ENCODE results near the gene SPDYC.

GRCh38 chr11:65124480-65125196 lies 45.4 kb upstream of the SPDYC start:
- TF ChIP-seq, protein P1, sequence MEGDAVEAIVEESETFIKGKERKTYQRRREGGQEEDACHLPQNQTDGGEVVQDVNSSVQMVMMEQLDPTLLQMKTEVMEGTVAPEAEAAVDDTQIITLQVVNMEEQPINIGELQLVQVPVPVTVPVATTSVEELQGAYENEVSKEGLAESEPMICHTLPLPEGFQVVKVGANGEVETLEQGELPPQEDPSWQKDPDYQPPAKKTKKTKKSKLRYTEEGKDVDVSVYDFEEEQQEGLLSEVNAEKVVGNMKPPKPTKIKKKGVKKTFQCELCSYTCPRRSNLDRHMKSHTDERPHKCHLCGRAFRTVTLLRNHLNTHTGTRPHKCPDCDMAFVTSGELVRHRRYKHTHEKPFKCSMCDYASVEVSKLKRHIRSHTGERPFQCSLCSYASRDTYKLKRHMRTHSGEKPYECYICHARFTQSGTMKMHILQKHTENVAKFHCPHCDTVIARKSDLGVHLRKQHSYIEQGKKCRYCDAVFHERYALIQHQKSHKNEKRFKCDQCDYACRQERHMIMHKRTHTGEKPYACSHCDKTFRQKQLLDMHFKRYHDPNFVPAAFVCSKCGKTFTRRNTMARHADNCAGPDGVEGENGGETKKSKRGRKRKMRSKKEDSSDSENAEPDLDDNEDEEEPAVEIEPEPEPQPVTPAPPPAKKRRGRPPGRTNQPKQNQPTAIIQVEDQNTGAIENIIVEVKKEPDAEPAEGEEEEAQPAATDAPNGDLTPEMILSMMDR (IDR thresholded peaks at IDR 0.05; ENCODE audit: borderline replicate concordance, extremely low read depth, low read length, poor library complexity, severe bottlenecking), result no peak
- no peak for TF ChIP-seq EZH2 (IDR thresholded peaks at IDR 0.05; ENCODE audit: borderline replicate concordance, low read depth, low read length, severe bottlenecking)
